Gastrocnemius medialis (tissue), 4 donors: ENCODE measurements around the gene FARS2.

Source experiments
- CTCF ChIP-seq, 5 experiments: fragments of 450-650 bp in 3 of 5; fragments of 200-600 bp in 2 of 5; sonication (generic) in 2 of 5; IDR thresholded peaks in 4 of 5; conservative IDR thresholded peaks in 1 of 5; 1 replicate in 4 of 5; 2 replicates in 1 of 5; pipeline ENCODE4 v1.5.1; 2016 to 2019; ENCODE audit warnings: antibody characterized with exemption in 5 of 5, mild to moderate bottlenecking in 3 of 5, moderate library complexity in 3 of 5
- POLR2A ChIP-seq, 2 donors: fragments of 450-650 bp; IDR thresholded peaks; one replicate each; pipeline ENCODE4 v1.6.1; 2017; ENCODE audit warnings: antibody characterized with exemption in 2 of 2, mild to moderate bottlenecking in 2 of 2, moderate library complexity in 2 of 2

DNA sequence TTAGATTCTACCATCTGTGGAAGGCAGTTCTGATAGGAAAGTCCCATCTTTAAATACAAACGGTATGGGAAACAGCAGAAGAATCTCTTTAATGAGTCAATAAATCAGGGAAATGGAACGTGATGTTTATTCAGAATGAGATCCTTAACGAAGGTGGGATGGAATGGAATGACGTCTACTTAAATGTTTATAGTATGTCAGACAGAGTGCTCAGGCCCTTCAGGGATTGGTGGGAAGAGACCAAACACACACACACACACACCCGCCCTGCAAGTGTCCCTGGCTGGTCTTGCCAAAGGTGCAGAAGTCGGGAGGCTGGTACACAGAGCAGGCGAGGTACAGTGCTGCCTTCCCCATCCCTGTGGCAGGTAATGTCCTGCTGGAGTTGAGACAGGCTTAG, 164.0 kb downstream of the FARS2 start:
- no peak for TF ChIP-seq CTCF (IDR thresholded peaks at IDR 0.05 in 4 of 5, conservative IDR thresholded peaks at IDR 0.05 in 1 of 5)
- TF ChIP-seq POLR2A (IDR thresholded peaks at IDR 0.05): no peak
